Activated T-helper 1 cell treated with Interleukin-2 at 50 U/mL for 16 hours (primary cell): Measurements from ENCODE around the gene GFM2.
A peak's percentile ranks its signal among the peaks of the same experiment; 100 is the strongest.
"Not testable (repeated sequence)": the region's sequence is repeated elsewhere in the genome, so short reads cannot be mapped to it uniquely, and the experiment has no call there.

Experiments used
- DNase-seq: peaks from one replicate; pipeline ENCODE4 v3.0.0-alpha.2; 2020; ENCODE audit warnings: low read depth

Gene GFM2, protein sequence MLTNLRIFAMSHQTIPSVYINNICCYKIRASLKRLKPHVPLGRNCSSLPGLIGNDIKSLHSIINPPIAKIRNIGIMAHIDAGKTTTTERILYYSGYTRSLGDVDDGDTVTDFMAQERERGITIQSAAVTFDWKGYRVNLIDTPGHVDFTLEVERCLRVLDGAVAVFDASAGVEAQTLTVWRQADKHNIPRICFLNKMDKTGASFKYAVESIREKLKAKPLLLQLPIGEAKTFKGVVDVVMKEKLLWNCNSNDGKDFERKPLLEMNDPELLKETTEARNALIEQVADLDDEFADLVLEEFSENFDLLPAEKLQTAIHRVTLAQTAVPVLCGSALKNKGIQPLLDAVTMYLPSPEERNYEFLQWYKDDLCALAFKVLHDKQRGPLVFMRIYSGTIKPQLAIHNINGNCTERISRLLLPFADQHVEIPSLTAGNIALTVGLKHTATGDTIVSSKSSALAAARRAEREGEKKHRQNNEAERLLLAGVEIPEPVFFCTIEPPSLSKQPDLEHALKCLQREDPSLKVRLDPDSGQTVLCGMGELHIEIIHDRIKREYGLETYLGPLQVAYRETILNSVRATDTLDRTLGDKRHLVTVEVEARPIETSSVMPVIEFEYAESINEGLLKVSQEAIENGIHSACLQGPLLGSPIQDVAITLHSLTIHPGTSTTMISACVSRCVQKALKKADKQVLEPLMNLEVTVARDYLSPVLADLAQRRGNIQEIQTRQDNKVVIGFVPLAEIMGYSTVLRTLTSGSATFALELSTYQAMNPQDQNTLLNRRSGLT

DNA sequence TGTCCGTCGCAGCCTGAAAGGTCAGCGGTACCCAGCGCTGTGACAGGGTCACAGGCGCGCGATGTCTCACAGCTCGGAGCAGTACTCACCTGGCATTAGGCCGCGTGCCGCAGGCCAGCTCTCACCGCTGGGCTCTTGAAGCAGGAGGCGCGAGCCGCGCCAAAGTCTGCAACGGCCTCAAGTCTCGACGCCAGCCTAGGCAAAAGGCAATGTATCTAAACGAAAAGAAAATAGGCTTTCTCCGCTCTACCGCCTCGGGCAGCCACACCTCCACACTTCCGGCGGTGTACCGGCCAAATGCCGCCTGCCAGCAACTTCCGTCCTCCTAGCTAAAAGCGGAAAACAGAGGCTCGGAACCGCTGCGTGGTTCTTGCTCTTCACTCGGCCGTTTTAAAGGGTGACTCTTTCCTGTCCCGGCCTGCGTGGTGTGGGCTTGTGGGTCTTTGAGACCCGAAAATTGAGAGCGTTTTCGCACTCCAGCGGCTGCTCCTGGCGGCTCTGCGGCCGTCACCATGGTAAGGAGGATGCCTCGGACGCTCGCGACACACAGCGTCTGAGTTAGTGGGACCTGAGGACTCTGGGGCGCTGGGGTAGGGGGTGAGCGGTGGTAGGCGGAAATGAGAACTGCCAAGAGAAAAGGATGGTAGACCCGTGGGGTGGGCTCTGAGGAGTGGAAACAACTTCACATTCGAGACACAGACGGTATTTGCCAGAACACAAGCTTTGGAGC, at the start of gene GFM2, which contains the start of gene NSA2:
TSS of gene GFM2 (minus strand) at position 269 of the 730 bp plus-strand sequence. CDS start 3,375 bp downstream, outside the sequence.
TSS of gene NSA2 (plus strand) at position 401 of the 730 bp plus-strand sequence. CDS start at position 513, 112 bp downstream.
- peak; percentile 88 for DNase-seq

DNA sequence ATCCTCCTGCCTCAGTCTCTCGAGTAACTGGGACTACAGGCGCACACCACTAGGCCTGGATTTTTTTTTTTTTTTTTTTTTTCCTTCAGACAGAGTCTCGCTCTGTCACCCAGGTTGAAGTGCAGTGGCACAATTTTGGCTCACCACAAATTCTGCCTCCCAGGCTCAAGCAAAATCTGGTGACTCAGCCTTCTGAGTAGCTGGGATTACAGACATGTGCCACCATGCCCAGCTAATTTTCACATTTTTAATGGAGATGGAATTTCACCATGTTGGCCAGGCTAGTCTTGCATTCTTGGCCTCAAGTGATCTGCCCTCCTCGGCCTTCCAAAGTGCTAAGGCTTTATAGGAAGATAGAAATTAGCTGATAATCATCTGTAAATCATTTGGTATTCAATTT, 44.0 kb upstream of the GFM2 start:
- no peak for DNase-seq

- no peak for DNase-seq
Observed at GRCh38 chr5:74801941-74802340, 35.0 kb upstream of the GFM2 start.

DNA sequence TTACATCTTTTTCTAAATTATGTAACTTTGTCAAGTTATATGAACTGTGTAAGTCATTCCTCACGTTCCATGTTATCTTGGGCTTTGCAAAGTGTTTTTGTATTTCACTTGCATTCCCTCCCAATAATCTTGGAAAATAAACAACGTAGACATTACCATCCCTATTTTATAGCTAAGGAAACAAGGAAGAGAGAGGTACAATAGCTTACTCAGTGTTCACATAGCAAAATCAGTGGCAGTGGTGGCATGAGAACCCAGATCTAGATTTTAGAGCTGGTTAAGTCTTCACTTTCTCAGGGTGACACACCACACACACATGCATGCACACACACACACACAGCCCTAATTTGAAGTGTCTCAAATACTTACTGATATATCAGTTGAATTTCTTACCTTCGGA, 34.3 kb upstream of the GFM2 start:
- no peak for DNase-seq

DNA sequence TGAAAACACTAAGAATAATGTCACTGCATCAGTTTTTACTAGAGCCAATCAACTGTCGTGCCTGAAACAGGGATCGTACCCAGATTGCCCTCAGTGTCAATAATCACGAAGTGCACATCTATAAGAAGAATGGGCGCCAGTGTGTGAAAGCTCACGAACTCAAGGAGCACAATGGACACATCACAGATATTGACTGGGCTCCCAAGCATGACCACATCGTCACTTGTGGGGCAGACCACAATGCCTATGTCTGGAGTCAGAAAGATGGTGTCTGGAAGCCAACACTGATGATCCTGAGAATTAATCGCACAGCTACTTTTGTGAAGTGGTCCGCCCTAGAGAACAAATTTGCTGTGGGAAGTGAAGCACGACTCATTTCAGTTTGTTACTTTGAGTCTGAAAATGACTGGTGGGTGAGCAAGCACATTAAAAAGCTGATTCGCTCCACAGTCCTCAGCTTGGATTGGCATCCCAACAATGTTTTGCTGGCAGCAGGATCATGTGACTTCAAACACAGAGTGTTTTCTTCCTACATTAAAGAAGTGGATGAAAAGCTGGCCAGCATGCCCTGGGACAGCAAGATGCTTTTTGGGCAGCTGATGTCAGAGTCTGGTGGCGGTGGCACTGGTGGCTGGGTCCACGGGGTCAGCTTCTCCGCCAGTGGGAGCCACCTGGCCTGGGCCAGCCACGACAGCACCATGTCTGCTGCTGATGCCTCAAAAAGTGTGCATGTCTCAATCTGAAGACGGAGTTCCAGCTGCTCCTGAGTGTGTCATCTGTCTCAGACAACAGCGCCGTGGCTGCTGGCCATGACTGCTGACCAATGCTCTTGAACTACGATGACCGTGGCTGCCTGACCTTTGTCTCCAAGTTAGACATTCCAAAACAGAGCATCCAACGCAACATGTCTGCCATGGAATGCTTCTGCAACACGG, 32.3 kb upstream of the GFM2 start:
- DNase-seq: no peak

GRCh38 chr5:74791669-74792068, 24.8 kb upstream of the GFM2 start:
- DNase-seq: not testable (repeated sequence)

DNA sequence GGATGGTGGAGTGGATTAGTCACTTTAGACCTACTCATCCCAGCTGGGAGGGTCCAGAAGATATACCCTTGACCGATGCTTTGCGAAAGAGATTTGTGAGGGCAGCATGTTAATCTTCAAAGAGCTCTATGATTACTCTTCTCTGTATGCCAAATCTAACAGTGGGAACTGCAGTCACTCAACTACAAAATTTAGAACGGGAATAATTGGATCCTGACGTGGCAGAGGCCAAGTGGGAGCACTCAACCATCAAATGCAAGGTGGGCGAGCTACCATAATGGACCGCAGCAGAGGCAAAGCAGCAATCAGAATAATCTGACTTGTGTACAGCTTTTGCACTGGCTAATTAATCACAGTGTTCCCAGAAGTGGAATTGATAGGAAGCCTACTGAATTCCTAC, 20.5 kb upstream of the GFM2 start:
- DNase-seq: no peak

GRCh38 chr5:74786851-74787250, 19.9 kb upstream of the GFM2 start:
- DNase-seq: no peak

DNA sequence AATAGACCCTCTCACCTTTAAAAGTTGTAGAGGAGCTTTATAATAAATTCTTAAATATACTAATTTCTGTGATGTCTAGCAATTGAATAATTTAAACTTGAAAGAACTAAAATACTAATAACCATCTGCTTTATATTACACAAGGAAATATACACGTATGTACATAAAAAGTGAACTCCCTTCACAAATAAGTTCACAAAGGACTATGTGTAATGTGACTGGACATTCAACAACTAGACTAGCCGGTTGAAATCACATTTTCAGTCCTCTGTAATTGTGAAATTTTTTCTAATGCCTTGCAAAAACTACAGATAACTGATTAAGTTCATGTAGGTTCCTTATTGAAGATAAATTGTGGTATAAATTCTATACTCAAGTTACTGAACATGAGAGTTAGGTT, 11.7 kb upstream of the GFM2 start:
- DNase-seq: no peak

DNA sequence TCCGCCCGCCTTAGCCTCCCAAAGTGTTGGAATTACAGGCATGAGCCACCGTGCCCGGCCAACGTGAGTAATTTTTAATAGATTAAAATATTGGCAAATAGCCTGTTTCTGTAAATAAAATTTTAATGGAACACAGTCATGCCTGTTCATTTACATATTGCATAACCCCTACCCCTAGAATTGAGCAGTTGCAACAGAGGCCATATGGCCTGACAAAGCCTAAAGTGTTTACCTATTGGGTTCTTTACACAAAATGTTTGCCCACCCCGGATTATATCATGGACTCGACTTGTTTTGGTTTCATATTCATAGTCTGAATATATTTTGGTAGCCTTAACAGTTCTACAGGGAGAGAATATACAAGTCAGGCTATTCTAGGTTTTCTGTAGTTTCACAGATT, 5.4 kb upstream of the GFM2 start:
- no peak for DNase-seq

- DNase-seq: no peak
Observed at GRCh38 chr5:74767579-74767913, 629 bp upstream of the GFM2 start.

- DNase-seq: no peak
Observed at GRCh38 chr5:74766418-74766848, 484 bp downstream of the GFM2 start.

DNA sequence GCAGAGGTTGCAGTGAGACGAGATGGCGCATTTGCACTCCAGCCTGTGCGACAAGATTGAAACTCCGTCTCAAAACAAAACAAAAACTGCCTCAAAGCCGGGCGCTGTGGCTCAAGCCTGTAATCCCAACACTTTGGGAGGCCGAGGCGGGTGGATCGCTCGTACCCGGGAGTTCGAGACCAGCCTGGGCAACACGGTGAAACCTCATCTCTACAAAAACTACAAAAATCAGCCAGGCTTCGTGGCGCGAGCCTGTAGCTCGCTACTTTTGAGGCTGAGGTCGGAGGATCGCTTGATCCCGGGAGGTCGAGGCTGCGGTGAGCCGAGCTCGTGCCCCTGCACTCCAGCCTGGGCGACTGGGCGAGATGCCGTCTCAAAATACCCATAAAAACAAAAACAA, 988 bp downstream of the GFM2 start:
- DNase-seq: no peak

- no peak for DNase-seq
Observed at GRCh38 chr5:74765201-74765600, 1.7 kb downstream of the GFM2 start.

GRCh38 chr5:74763504-74763903, 3.4 kb downstream of the GFM2 start:
- DNase-seq: no peak

DNA sequence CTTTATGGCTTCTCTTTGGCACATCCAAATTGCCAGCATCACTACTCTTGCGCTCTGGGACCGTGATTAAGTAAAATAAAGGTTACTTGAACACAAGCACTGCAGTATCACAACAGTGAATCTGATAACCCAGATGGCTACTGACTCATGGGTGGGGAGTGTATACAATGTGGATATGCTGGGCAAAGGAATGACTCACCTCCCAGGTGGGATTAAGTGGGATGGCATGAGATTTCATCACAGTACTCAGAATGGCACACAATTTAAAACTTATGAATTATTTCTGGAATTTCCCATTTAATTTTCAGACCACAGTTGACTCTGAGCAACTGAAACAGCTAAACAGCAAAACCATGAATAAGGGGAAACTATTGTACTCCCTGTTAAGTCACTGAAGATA, 4.3 kb downstream of the GFM2 start:
- no peak for DNase-seq

DNA sequence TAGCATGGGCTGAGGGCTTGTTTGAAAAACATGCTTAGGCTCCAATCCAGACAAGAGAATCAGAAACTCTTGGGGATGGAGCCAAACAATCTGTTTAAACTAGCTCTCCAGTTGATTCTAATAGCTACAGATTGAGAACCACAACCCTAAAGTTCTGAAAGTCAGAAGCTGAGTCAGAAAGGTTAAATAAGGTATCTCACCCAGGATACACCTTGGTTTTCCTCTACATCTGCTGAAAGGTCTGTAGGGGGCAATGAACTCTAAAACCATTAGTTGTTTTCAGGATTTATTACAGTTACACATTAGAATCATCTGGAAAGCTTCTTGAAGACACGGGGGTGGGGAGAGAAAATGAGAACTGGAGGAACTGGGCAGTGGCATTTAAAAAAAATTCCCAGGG, 5.7 kb downstream of the GFM2 start:
- DNase-seq: no peak

- DNase-seq: not testable (repeated sequence)
Observed at GRCh38 chr5:74748742-74749141, 18.2 kb downstream of the GFM2 start.

GRCh38 chr5:74738406-74738805, 28.5 kb downstream of the GFM2 start:
- no peak for DNase-seq

DNA sequence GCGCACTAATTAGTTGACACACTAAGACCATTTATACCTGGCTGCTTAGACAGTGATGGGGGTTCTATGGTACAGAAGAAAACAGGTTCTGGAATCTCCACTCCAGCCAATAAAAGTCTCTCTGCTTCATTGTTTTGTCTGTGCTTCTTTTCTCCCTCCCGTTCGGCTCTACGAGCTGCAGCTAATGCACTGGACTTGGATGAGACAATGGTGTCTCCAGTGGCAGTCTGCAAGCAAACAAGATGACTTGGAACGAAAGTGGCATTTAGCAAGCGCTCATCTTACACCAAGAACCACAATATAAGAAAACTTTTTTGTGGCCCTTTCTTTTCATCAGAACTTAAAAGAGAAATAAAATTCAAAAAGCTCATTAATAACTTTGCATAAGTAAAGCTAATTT, 30.2 kb downstream of the GFM2 start:
- DNase-seq: no peak

GRCh38 chr5:74725331-74725730, 41.6 kb downstream of the GFM2 start:
- DNase-seq: no peak

DNA sequence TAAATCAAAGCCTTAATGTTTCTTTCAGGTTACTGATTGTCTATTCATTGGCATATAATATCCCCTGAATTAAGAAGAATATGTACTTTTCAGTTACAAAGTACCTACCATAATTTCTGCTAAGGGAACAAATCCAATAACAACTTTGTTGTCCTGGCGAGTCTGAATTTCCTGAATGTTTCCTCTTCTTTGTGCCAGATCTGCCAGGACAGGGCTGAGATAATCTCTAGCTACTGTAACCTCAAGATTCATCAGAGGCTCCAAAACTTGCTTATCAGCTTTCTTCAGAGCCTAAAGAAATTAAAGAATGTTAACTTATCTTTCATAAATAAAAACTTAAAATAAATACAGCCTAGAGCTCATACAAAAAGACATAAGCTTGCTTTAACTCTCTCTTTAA, 44.6 kb downstream of the GFM2 start:
- no peak for DNase-seq
